ENCODE measurements around the gene ACBD6. TPM values are rescaled to one million over a fixed set of nuclear protein-coding genes. Genes with fewer than 3 reads are reported as not detected.

Gene ACBD6
- total RNA-seq, 3 donors from 2014 or later (not counting 1 experiment from before 2014, with no cell fraction given): 29.8 to 47.3 (median 41.9) TPM

DNA sequence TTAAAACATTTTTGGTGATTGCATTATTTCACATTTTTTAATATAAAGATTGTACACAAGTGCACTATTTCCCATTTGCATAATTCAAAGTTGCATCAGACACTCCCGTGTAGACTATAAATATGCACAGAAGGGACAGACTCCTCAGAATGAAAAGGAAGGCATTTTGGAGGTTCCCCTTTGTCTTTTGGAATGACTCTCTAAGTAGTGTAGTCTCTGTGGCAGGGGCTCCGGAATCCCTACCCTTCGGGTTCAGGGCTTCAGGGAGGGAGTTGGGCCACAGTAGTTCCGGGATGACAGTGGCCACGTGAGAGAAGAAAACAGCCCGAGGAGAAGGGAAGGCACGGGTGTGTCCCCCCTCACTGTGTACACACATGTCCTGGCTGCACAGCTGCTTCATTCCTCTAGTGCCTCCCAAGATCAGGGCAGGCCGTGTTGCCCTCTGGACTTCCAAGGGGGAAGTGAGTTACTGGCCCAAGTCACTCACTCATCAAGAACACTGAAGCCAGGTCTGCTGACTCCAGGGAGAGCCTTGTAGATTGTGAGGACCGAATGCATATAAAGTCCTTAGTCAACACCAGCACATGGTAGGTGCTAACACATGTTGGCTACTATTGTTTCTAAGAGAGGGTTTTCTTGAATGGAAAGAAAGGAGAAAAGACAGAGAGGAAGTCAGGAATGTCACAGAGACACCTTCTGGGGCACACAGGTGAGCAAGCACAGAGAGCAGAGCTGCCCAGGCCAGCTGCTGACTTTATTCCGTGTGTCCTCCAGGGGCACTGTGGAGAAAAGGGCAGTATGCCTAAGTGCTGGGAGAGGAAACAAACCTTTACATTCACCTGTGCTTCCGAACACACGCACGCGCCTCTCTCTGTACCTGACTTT lies 232.5 kb downstream of the ACBD6 start:
- Mint-ChIP-seq H3K27me3 (ENCODE audit: low read depth in 2 of 2) (no peaks in the 10 kb centered on the region), H3K4me1 (no peaks in the 10 kb centered on the region), H3K4me3 (no peak overlapping the region), H3K36me3 (no peaks in the 10 kb centered on the region), H3K27ac (peak overlapping the region in 1 of 2 donors; percentile 47), H3K9me3 (no peaks in the 10 kb centered on the region)
- Histone ChIP-seq H3K9me3 (ENCODE audit: control insufficient read depth, insufficient read depth, low read length) (no peaks in the 10 kb centered on the region), H3K27me3 (ENCODE audit: control insufficient read depth, insufficient read depth, low read length) (no peaks in the 10 kb centered on the region), H3K4me3 (ENCODE audit: low read length) (no peak overlapping the region), H3K36me3 (ENCODE audit: control insufficient read depth, insufficient read depth, low read length) (peaks cover 9% of the 10 kb centered on the region), H3K27ac (ENCODE audit: low read length) (no peak overlapping the region), H3K4me1 (ENCODE audit: control insufficient read depth, insufficient read depth, low read length) (no peaks in the 10 kb centered on the region)
- TF ChIP-seq, protein P1, sequence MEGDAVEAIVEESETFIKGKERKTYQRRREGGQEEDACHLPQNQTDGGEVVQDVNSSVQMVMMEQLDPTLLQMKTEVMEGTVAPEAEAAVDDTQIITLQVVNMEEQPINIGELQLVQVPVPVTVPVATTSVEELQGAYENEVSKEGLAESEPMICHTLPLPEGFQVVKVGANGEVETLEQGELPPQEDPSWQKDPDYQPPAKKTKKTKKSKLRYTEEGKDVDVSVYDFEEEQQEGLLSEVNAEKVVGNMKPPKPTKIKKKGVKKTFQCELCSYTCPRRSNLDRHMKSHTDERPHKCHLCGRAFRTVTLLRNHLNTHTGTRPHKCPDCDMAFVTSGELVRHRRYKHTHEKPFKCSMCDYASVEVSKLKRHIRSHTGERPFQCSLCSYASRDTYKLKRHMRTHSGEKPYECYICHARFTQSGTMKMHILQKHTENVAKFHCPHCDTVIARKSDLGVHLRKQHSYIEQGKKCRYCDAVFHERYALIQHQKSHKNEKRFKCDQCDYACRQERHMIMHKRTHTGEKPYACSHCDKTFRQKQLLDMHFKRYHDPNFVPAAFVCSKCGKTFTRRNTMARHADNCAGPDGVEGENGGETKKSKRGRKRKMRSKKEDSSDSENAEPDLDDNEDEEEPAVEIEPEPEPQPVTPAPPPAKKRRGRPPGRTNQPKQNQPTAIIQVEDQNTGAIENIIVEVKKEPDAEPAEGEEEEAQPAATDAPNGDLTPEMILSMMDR (IDR thresholded peaks at IDR 0.05): no peak
- ATAC-seq (no peak), DNase-seq (peak in 1 of 2 donors; percentile 13)
- intact Hi-C loops (cut with micrococcal nuclease): no loop called here
- WGBS (ENCODE audit: insufficient coverage): 93% methylated on average over 14 of the region's 14 CpGs

DNA sequence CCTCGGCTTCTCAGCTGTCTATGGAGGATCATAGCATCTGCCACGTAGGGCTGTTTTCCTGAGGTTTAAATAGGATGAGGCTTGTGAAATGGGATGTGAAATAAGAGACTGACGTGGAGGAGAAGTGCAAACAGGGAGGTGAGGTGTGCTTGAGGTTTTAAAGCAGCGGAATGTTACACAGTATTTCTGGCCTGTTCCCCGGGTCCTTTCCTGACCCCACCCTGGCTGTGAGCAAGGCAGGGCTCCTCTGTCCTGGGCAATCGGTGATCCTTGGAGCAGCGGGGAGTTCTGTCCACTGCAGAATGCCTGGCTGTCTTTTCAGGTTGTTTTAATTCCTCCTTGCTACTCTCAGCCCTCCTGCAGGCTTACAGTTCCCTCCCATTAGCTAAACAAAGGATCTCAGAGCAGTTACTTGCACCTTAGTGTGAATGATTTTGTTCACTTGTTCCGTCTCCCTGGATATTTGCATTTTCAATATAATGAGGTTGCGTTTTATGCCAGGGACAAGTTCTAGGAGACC lies 233.8 kb downstream of the ACBD6 start:
- H3K27ac Mint-ChIP-seq: no peak overlapping the region
- 87% methylated on average over 7 of the region's 9 CpGs for WGBS (ENCODE audit: insufficient coverage)

DNA sequence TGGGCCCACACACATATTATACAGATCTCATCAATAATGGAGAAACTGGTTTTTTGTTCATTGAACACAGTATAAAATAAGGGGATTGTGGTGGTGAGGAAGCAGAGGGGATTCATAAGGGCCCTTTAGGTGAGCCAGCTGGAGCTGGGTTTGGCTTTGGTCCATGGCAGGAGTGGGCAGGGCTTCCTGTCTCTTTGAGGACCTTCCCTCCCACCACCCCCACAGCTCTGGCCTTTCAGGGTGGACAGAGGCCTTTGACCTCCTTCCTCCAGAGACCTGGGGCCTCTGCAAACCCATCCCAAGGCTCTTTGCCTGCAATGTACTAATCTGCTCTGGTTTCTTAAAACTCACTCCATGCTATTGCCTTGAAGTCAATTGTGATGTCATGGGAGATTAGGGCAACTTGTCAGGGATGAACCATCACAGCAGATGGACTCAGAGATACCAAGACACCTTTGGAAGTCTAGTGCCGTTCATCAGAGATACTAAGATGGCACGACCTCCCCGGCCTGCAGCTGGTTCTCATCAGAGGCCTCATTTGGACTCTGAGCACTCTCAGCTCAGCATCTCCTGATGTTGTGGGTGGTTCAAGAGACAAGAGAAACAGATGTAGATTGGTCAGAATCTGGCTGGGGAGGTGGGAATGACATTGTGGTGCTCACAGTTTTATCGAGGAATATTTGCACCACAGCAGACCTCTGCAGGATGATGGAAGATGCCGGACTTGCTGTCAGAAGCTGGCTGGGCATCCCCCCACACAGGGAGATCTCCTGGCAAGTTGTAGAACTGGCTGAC lies 234.4 kb downstream of the ACBD6 start:
- H3K27ac Mint-ChIP-seq: no peak overlapping the region

More for the DNA sequence above, 233.8 kb downstream of the ACBD6 start:
- Histone ChIP-seq H3K36me3 (ENCODE audit: control insufficient read depth, insufficient read depth, low read length) (no peaks in the 10 kb centered on the region), H3K4me1 (ENCODE audit: control insufficient read depth, insufficient read depth, low read length) (no peaks in the 10 kb centered on the region), H3K27ac (ENCODE audit: low read length) (no peak overlapping the region), H3K4me3 (ENCODE audit: low read length) (no peak overlapping the region), H3K9me3 (ENCODE audit: control insufficient read depth, insufficient read depth, low read length) (no peaks in the 10 kb centered on the region), H3K27me3 (ENCODE audit: control insufficient read depth, insufficient read depth, low read length) (no peaks in the 10 kb centered on the region)
- DNase-seq (no peak), ATAC-seq (no peak)
- Mint-ChIP-seq H3K4me1 (no peaks in the 10 kb centered on the region), H3K27me3 (ENCODE audit: low read depth in 2 of 2) (no peaks in the 10 kb centered on the region), H3K9me3 (no peaks in the 10 kb centered on the region), H3K36me3 (no peaks in the 10 kb centered on the region), H3K4me3 (no peak overlapping the region)
- intact Hi-C loops (cut with micrococcal nuclease): no loop called here
- TF ChIP-seq, protein P1 (IDR thresholded peaks at IDR 0.05): no peak

More for the DNA sequence above, 234.4 kb downstream of the ACBD6 start:
- Mint-ChIP-seq H3K36me3 (no peaks in the 10 kb centered on the region), H3K9me3 (no peaks in the 10 kb centered on the region), H3K4me3 (no peak overlapping the region), H3K27me3 (ENCODE audit: low read depth in 2 of 2) (no peaks in the 10 kb centered on the region), H3K4me1 (no peaks in the 10 kb centered on the region)
- 91% methylated on average over 5 of the region's 5 CpGs for WGBS (ENCODE audit: insufficient coverage)
- ATAC-seq (no peak), DNase-seq (no peak)
- Histone ChIP-seq H3K27ac (ENCODE audit: low read length) (no peak overlapping the region), H3K9me3 (ENCODE audit: control insufficient read depth, insufficient read depth, low read length) (no peaks in the 10 kb centered on the region), H3K4me1 (ENCODE audit: control insufficient read depth, insufficient read depth, low read length) (no peaks in the 10 kb centered on the region), H3K36me3 (ENCODE audit: control insufficient read depth, insufficient read depth, low read length) (no peaks in the 10 kb centered on the region), H3K27me3 (ENCODE audit: control insufficient read depth, insufficient read depth, low read length) (no peaks in the 10 kb centered on the region), H3K4me3 (ENCODE audit: low read length) (no peak overlapping the region)
- intact Hi-C loops (cut with micrococcal nuclease): no loop called here
- TF ChIP-seq, protein P1 (IDR thresholded peaks at IDR 0.05): no peak
